ENCODE measurements around the gene AP3B1. TPM values are rescaled to one million over a fixed set of nuclear protein-coding genes. Genes with fewer than 3 reads are reported as not detected.

The AP3B1 gene
- polyA plus RNA-seq, 3 donors: 20.3 to 39.8 (median 24.9) TPM

- WGBS (ENCODE audit: insufficient coverage): 83% methylated on average over 4 of the region's 6 CpGs
- H2AFZ ChIP-seq (ENCODE audit: insufficient read depth, low read depth, low read length, poor library complexity, severe bottlenecking): no peak overlapping the region
- H3K4me3 Mint-ChIP-seq: no peak overlapping the region
- H3K4me1 ChIP-seq (ENCODE audit: control insufficient read depth in 1 of 2, insufficient read depth in 2 of 2, low read length in 2 of 2): no peaks in the 10 kb centered on the region
- DNase-seq: no peak
- peaks cover 0 to 19% of the 10 kb centered on the region in 2 donors for H3K36me3 ChIP-seq (replicated peaks in 1 of 2; ENCODE audit: control insufficient read depth in 1 of 2, insufficient read depth in 2 of 2, low read length in 2 of 2)
- H3K4me2 ChIP-seq (replicated peaks; ENCODE audit: extremely low read depth, low read length, poor library complexity, severe bottlenecking): no peak overlapping the region
- no peak overlapping the region for H3K4me3 ChIP-seq (replicated peaks in 1 of 3; ENCODE audit: low read depth in 2 of 3, low read length in 3 of 3)
- no peak for TF ChIP-seq CTCF (IDR thresholded peaks at IDR 0.05)
- H3K9me3 Mint-ChIP-seq: no peaks in the 10 kb centered on the region
- no peaks in the 10 kb centered on the region for H3K79me2 ChIP-seq (ENCODE audit: insufficient read depth, low read length)
- intact Hi-C loops (cut with micrococcal nuclease): no loop called here
- no peaks in the 10 kb centered on the region for H3K9me3 ChIP-seq (replicated peaks in 1 of 2; ENCODE audit: control insufficient read depth in 1 of 2, insufficient read depth in 1 of 2, low read length in 2 of 2)
- H3K27ac Mint-ChIP-seq: no peak overlapping the region
- H3K27ac ChIP-seq (ENCODE audit: low read depth in 1 of 2, low read length in 2 of 2): no peak overlapping the region
- H4K20me1 ChIP-seq (ENCODE audit: insufficient read depth, low read length): no peaks in the 10 kb centered on the region
- no peaks in the 10 kb centered on the region for H3K4me1 Mint-ChIP-seq
- peaks cover 0 to 23% of the 10 kb centered on the region in 2 donors for H3K27me3 ChIP-seq (ENCODE audit: control insufficient read depth in 2 of 2, insufficient read depth in 2 of 2, low read length in 2 of 2)
- no peak overlapping the region for H3K9ac ChIP-seq (ENCODE audit: insufficient read depth, low read length, poor library complexity, severe bottlenecking)
- H3K27me3 Mint-ChIP-seq (ENCODE audit: low read depth in 3 of 3): peaks cover 10 to 30% (median 28%) of the 10 kb centered on the region in 3 donors
- peaks cover 19 to 24% of the 10 kb centered on the region in 2 donors for H3K36me3 Mint-ChIP-seq
Measured at GRCh38 chr5:77986261-77986660, 308.2 kb downstream of the AP3B1 start.

GRCh38 chr5:77985247-77985646 is 309.3 kb downstream of the AP3B1 start:
- no peaks in the 10 kb centered on the region for H3K4me1 Mint-ChIP-seq
- peaks cover 15 to 17% of the 10 kb centered on the region in 2 donors for H3K36me3 Mint-ChIP-seq
- H3K4me2 ChIP-seq (replicated peaks; ENCODE audit: extremely low read depth, low read length, poor library complexity, severe bottlenecking): no peak overlapping the region
- H3K4me1 ChIP-seq (ENCODE audit: control insufficient read depth in 1 of 2, insufficient read depth in 2 of 2, low read length in 2 of 2): no peaks in the 10 kb centered on the region
- no peak overlapping the region for H3K27ac ChIP-seq (ENCODE audit: low read depth in 1 of 2, low read length in 2 of 2)
- intact Hi-C loops (cut with micrococcal nuclease): no loop called here
- peaks cover 0 to 10% of the 10 kb centered on the region in 2 donors for H3K36me3 ChIP-seq (replicated peaks in 1 of 2; ENCODE audit: control insufficient read depth in 1 of 2, insufficient read depth in 2 of 2, low read length in 2 of 2)
- H3K27me3 ChIP-seq (ENCODE audit: control insufficient read depth in 2 of 2, insufficient read depth in 2 of 2, low read length in 2 of 2): peaks cover 1 to 28% of the 10 kb centered on the region in 2 donors
- no peak for TF ChIP-seq CTCF (IDR thresholded peaks at IDR 0.05)
- 80% methylated on average over 2 of the region's 3 CpGs for WGBS (ENCODE audit: insufficient coverage)
- no peak overlapping the region for H2AFZ ChIP-seq (ENCODE audit: insufficient read depth, low read depth, low read length, poor library complexity, severe bottlenecking)
- H3K27me3 Mint-ChIP-seq (ENCODE audit: low read depth in 3 of 3): peaks cover 17 to 39% (median 37%) of the 10 kb centered on the region in 3 donors
- no peaks in the 10 kb centered on the region for H3K9me3 Mint-ChIP-seq
- DNase-seq: no peak
- H3K27ac Mint-ChIP-seq: no peak overlapping the region
- no peak overlapping the region for H3K4me3 Mint-ChIP-seq
- no peaks in the 10 kb centered on the region for H4K20me1 ChIP-seq (ENCODE audit: insufficient read depth, low read length)
- H3K9me3 ChIP-seq (replicated peaks in 1 of 2; ENCODE audit: control insufficient read depth in 1 of 2, insufficient read depth in 1 of 2, low read length in 2 of 2): no peaks in the 10 kb centered on the region
- no peak overlapping the region for H3K4me3 ChIP-seq (replicated peaks in 1 of 3; ENCODE audit: low read depth in 2 of 3, low read length in 3 of 3)
- no peaks in the 10 kb centered on the region for H3K79me2 ChIP-seq (ENCODE audit: insufficient read depth, low read length)
- no peak overlapping the region for H3K9ac ChIP-seq (ENCODE audit: insufficient read depth, low read length, poor library complexity, severe bottlenecking)
